Fibroblast of lung (primary cell): ENCODE results near the gene MSN. TPM values are rescaled to one million over a fixed set of nuclear protein-coding genes. Genes with fewer than 3 reads are reported as not detected.

ENCODE experiments used
- DNase-seq, 2 donors: peaks; one replicate each; pipeline versions ENCODE4 v3.0.0 to v3.0.0-alpha.2; 2010; ENCODE audit warnings: low read depth in 2 of 2
- H2AFZ ChIP-seq: 2 replicates; pipeline ENCODE4 v1.5.1; 2012; ENCODE audit warnings: low read length, control low read depth, inconsistent platforms
- H3K27ac ChIP-seq: 2 replicates; pipeline ENCODE4 v1.5.1; 2011; ENCODE audit warnings: low read length, control low read depth; ENCODE audit not compliant: insufficient read depth
- H3K27me3 ChIP-seq: 2 replicates; pipeline ENCODE4 v1.5.1; 2011; ENCODE audit warnings: mild to moderate bottlenecking, low read length; ENCODE audit not compliant: control insufficient read depth, insufficient read depth
- H3K36me3 ChIP-seq: 2 replicates; pipeline ENCODE4 v1.5.1; 2011; ENCODE audit warnings: low read length; ENCODE audit not compliant: control insufficient read depth, insufficient read depth
- H3K4me1 ChIP-seq: 2 replicates; pipeline ENCODE4 v1.5.1; 2011; ENCODE audit warnings: low read length; ENCODE audit not compliant: control insufficient read depth, insufficient read depth; ENCODE audit errors: extremely low read depth
- H3K4me2 ChIP-seq: 2 replicates; pipeline ENCODE4 v1.5.1; 2011; ENCODE audit warnings: low read length, control low read depth; ENCODE audit not compliant: insufficient read depth; ENCODE audit errors: extremely low read depth
- H3K4me3 ChIP-seq, 4 experiments: fragments of 200-600 bp in 1 of 4; sonication (generic) in 1 of 4; replicated peaks in 1 of 4; 2 replicates each; pipeline ENCODE4 v1.5.1; 2011 to 2016; ENCODE audit warnings: low read length in 4 of 4, low read depth in 3 of 4, mild to moderate bottlenecking in 3 of 4, control low read depth in 2 of 4, inconsistent platforms in 1 of 4, mixed read lengths in 1 of 4; ENCODE audit not compliant: insufficient read depth in 1 of 4; ENCODE audit errors: control extremely low read depth in 1 of 4
- H3K79me2 ChIP-seq: 2 replicates; pipeline ENCODE4 v1.5.1; 2012; ENCODE audit warnings: mild to moderate bottlenecking, low read length, inconsistent platforms; ENCODE audit not compliant: control insufficient read depth, insufficient read depth
- H3K9ac ChIP-seq: 2 replicates; pipeline ENCODE4 v1.5.1; 2011; ENCODE audit warnings: mild to moderate bottlenecking, low read length, control low read depth; ENCODE audit not compliant: insufficient read depth
- H3K9me3 ChIP-seq: 2 replicates; pipeline ENCODE4 v1.5.1; 2012; ENCODE audit warnings: low read depth, low read length; ENCODE audit not compliant: control insufficient read depth, insufficient read depth
- H4K20me1 ChIP-seq: 2 replicates; pipeline ENCODE4 v1.5.1; 2011; ENCODE audit warnings: low read length; ENCODE audit not compliant: control insufficient read depth, insufficient read depth; ENCODE audit errors: extremely low read depth
- EZH2 ChIP-seq: IDR thresholded peaks from 2 replicates; pipeline ENCODE4 v1.5.1; 2012; ENCODE audit warnings: low read length, control low read depth, mild to moderate bottlenecking; ENCODE audit errors: missing control alignments
- polyA plus RNA-seq, 2 donors: library from polyadenylated mRNA; depleted of rRNA in 1 of 2; stranded (reverse) in 1 of 2; unstranded in 1 of 2; fragments of >200 nt; gene quantifications; 2 replicates each; pipeline ENCODE4 v1.2.1, GENCODE V29; 2011 to 2012; ENCODE audit warnings: missing spikeins in 1 of 2
- total RNA-seq: library from RNA; depleted of rRNA; stranded (reverse); fragments of >200 nt; gene quantifications from 2 replicates; pipeline ENCODE4 v1.2.1, GENCODE V29; 2014
- TF ChIP-seq, protein P1 (sequence below), 2 donors: IDR thresholded peaks in 1 of 2; conservative IDR thresholded peaks in 1 of 2; 1 replicate in 1 of 2; 2 replicates in 1 of 2; pipeline ENCODE4 v1.5.1; 2011 to 2012; ENCODE audit warnings: low read length in 2 of 2, control low read depth in 1 of 2, inconsistent platforms in 1 of 2, low read depth in 1 of 2, mild to moderate bottlenecking in 1 of 2

The MSN gene
- total and polyA plus RNA-seq, 2 donors (not counting 1 experiment from before 2014, with no cell fraction given) = 148 to 488 TPM

- Histone ChIP-seq H3K4me3 (no peak overlapping the region), H3K79me2 (peaks cover 51% of the 10 kb centered on the region), H2AFZ (no peak overlapping the region), H3K4me2 (no peak overlapping the region), H3K36me3 (peaks cover 8% of the 10 kb centered on the region), H4K20me1 (no peaks in the 10 kb centered on the region), H3K27me3 (no peaks in the 10 kb centered on the region), H3K9ac (no peak overlapping the region), H3K9me3 (no peaks in the 10 kb centered on the region), H3K27ac (no peak overlapping the region), H3K4me1 (peaks cover 4% of the 10 kb centered on the region)
- TF ChIP-seq, protein P1, sequence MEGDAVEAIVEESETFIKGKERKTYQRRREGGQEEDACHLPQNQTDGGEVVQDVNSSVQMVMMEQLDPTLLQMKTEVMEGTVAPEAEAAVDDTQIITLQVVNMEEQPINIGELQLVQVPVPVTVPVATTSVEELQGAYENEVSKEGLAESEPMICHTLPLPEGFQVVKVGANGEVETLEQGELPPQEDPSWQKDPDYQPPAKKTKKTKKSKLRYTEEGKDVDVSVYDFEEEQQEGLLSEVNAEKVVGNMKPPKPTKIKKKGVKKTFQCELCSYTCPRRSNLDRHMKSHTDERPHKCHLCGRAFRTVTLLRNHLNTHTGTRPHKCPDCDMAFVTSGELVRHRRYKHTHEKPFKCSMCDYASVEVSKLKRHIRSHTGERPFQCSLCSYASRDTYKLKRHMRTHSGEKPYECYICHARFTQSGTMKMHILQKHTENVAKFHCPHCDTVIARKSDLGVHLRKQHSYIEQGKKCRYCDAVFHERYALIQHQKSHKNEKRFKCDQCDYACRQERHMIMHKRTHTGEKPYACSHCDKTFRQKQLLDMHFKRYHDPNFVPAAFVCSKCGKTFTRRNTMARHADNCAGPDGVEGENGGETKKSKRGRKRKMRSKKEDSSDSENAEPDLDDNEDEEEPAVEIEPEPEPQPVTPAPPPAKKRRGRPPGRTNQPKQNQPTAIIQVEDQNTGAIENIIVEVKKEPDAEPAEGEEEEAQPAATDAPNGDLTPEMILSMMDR (conservative IDR thresholded peaks at IDR 0.05 in 1 of 2, IDR thresholded peaks at IDR 0.05 in 1 of 2; ENCODE audit: low read depth in 1 of 2, low read length in 2 of 2) = no peak
- no peak for TF ChIP-seq EZH2
- DNase-seq = no peak
These were observed 59.3 kb downstream of the MSN start for GRCh38 chrX:65726715-65727114.

- Histone ChIP-seq H4K20me1 (no peaks in the 10 kb centered on the region), H3K4me2 (no peak overlapping the region), H2AFZ (no peak overlapping the region), H3K9ac (no peak overlapping the region), H3K4me1 (no peaks in the 10 kb centered on the region), H3K79me2 (peaks cover 15% of the 10 kb centered on the region), H3K27me3 (no peaks in the 10 kb centered on the region), H3K4me3 (no peak overlapping the region), H3K9me3 (no peaks in the 10 kb centered on the region), H3K27ac (no peak overlapping the region), H3K36me3 (peaks cover 10% of the 10 kb centered on the region)
- TF ChIP-seq, protein P1 (conservative IDR thresholded peaks at IDR 0.05 in 1 of 2, IDR thresholded peaks at IDR 0.05 in 1 of 2; ENCODE audit: low read depth in 1 of 2, low read length in 2 of 2) = no peak
- no peak for TF ChIP-seq EZH2
- DNase-seq = no peak
These were observed 64.3 kb downstream of the MSN start for GRCh38 chrX:65731684-65732289.

DNA sequence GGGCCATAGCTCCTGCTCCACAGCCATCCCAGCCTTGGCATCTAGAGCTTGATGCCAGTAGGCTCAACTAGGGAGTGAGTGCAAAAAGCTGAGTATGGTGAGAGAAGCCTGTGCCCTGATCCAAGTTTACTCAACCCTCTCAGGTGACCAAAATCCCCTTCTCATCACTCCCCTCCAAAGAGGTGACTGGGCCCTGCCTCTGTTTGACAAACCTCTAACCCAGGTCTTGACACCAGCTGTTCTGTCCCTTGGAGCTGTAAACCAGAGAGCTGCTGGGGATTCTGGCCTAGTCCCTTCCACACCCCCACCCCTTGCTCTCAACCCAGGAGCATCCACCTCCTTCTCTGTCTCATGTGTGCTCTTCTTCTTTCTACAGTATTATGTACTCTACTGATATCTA lies 73.5 kb downstream of the MSN start:
- TF ChIP-seq, protein P1 (conservative IDR thresholded peaks at IDR 0.05 in 1 of 2, IDR thresholded peaks at IDR 0.05 in 1 of 2; ENCODE audit: low read depth in 1 of 2, low read length in 2 of 2) = no peak
- no peak for TF ChIP-seq EZH2
- Histone ChIP-seq H2AFZ (no peak overlapping the region), H3K4me2 (no peak overlapping the region), H3K36me3 (no peaks in the 10 kb centered on the region), H3K79me2 (no peaks in the 10 kb centered on the region), H3K27ac (no peak overlapping the region), H3K9ac (no peak overlapping the region), H3K4me1 (no peaks in the 10 kb centered on the region), H3K9me3 (no peaks in the 10 kb centered on the region), H3K27me3 (no peaks in the 10 kb centered on the region), H3K4me3 (no peak overlapping the region), H4K20me1 (no peaks in the 10 kb centered on the region)
- no peak for DNase-seq
